ENCODE data around the gene GLRX3. TPM values are rescaled to one million over a fixed set of nuclear protein-coding genes. Genes with fewer than 3 reads are reported as not detected.

Gene GLRX3
- total and polyA plus RNA-seq, 12 donors, result 34.1 to 130 (median 65.5) TPM

GRCh38 chr10:130180416-130180815, 44.2 kb downstream of the GLRX3 start:
- ATAC-seq (no peak), DNase-seq (no peak)
- TF ChIP-seq, protein P1, sequence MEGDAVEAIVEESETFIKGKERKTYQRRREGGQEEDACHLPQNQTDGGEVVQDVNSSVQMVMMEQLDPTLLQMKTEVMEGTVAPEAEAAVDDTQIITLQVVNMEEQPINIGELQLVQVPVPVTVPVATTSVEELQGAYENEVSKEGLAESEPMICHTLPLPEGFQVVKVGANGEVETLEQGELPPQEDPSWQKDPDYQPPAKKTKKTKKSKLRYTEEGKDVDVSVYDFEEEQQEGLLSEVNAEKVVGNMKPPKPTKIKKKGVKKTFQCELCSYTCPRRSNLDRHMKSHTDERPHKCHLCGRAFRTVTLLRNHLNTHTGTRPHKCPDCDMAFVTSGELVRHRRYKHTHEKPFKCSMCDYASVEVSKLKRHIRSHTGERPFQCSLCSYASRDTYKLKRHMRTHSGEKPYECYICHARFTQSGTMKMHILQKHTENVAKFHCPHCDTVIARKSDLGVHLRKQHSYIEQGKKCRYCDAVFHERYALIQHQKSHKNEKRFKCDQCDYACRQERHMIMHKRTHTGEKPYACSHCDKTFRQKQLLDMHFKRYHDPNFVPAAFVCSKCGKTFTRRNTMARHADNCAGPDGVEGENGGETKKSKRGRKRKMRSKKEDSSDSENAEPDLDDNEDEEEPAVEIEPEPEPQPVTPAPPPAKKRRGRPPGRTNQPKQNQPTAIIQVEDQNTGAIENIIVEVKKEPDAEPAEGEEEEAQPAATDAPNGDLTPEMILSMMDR (IDR thresholded peaks at IDR 0.05), result no peak
- H3K27me3 ChIP-seq, result no peaks in the 10 kb centered on the region
- intact Hi-C loops (cut with DNase I), result loop anchor here in 1 of 10 donors (10.0 kb wide), 1 partner anchor 1604 kb away; no protein-coding TSS in a partner anchor
- H3K9me3 ChIP-seq, result no peaks in the 10 kb centered on the region
- H3K4me1 ChIP-seq, result peaks cover 0 to 9% (median 5%) of the 10 kb centered on the region in 9 donors
- H3K4me3 ChIP-seq, result no peak overlapping the region
- no peak overlapping the region for H3K27ac ChIP-seq
- 94 to 97% methylated on average over 1 of the region's 1 CpG for WGBS, 2 donors
- H3K36me3 ChIP-seq, result peaks cover 0 to 93% (median 35%) of the 10 kb centered on the region in 9 donors

DNA sequence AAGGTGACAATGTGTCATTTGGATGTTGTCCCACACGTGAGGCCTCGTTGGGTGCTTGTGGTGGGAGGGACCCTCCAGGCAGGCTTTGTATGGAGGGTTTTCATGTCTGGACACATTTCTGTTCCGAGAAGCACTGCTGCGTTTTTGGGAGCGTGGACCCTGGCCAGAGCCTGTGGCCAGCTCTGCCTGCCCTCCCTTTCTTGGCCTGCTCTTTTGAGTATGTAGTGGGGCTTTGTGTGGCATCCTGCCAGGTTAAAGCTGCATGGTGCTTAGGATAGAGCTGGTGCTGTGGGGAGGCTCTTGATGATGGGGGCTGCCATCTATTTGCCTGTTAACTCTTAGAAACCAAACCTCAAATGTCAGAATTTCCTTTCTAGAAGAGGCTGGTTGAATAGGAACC, 45.7 kb downstream of the GLRX3 start:
- ATAC-seq, result no peak
- TF ChIP-seq, protein P1 (IDR thresholded peaks at IDR 0.05), result no peak
- H3K9me3 ChIP-seq, result no peaks in the 10 kb centered on the region
- DNase-seq, result no peak
- intact Hi-C loops (cut with DNase I), result loop anchor here in 1 of 10 donors (10.0 kb wide), 1 partner anchor 1603 kb away; no protein-coding TSS in a partner anchor
- 62% methylated on average over 5 of the region's 5 CpGs for WGBS, 2 donors
- H3K36me3 ChIP-seq, result peaks cover 0 to 93% (median 33%) of the 10 kb centered on the region in 9 donors
- no peak overlapping the region for H3K4me3 ChIP-seq
- no peak overlapping the region for H3K27ac ChIP-seq
- peaks cover 0 to 9% (median 5%) of the 10 kb centered on the region in 9 donors for H3K4me1 ChIP-seq
- H3K27me3 ChIP-seq, result no peaks in the 10 kb centered on the region

DNA sequence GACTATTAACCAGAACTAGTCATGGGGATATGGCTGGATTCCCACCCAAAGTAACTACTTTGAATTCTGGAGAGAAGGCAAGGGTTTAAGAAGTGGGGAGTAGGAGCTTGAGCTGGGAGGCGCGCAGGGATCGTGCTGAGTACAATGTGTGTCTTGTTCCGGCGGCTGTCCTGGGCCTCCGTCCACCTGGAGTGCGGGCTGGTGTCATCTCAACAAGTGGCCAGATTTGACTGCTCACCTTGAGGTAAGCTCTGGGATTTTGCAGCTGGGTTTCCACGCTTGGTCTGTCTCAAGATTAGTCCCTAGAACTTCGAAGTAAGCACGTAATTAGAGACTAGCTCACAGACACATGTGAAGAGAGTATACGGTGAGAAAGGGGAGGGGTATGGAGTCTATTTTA, 49.4 kb downstream of the GLRX3 start:
- intact Hi-C loops (cut with DNase I), result loop anchor here in 3 of 10 donors (5.0 to 10.0 kb wide), 2 partner anchors 1599 to 1602 kb away; no protein-coding TSS in a partner anchor
- DNase-seq (no peak), ATAC-seq (no peak)
- Histone ChIP-seq H3K4me1 (peaks cover under 1 to 15% (median 7%) of the 10 kb centered on the region in 9 donors), H3K27me3 (peaks cover 0 to 7% (median 0%) of the 10 kb centered on the region in 7 donors), H3K4me3 (no peak overlapping the region), H3K27ac (no peak overlapping the region), H3K36me3 (peaks cover 0 to 76% (median 20%) of the 10 kb centered on the region in 9 donors), H3K9me3 (no peaks in the 10 kb centered on the region)
- 89% methylated on average over 11 of the region's 11 CpGs for WGBS, 2 donors
- TF ChIP-seq, protein P1 (IDR thresholded peaks at IDR 0.05), result no peak

DNA sequence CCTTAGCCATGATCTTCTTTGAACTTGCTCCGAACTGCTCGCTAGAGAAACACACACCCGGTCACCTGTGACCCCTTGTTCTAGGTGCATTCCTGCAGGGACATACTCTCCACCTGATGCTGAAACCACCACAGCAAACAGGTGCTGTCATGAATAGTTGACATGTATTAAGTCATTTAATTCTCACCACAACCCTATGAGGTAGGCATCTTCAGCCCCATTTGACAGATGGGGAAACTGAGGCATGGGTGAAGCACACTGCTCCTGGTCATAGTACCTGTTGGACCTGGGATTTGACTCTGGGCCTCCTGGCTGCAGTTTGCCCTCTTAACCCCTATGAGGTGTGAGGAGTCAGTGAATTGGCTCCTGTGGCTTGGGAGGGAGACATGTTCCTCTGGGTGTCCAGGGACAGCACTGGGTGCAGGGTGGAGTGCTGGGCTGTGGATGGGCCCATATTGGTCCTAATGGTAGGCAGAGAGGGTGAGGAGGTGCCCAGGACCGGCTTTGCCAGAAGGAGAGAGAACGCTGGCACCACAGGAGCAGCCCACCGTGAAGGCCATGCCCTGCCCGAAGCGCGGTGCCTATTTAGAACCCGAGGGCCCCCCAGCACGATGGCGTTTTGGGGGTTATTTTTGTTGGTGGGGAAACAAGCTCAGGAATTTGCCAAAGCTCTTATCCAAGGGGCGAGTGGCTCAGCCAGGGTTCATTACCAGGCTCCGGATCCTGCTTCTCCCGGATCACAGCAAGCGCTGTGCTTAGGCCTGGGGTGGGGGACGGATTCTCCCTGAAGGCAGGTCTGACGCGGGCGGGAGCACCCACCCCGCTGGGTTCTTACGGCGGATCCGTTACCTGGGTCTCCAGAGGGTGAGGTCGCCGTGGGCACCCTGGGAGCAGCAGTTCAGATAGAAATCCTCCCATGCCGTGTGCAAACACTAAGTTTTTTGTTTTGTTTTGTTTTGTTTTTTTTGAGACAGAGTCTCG, 52.3 kb downstream of the GLRX3 start:
- intact Hi-C loops (cut with DNase I), result loop anchor here in 3 of 10 donors (5.0 to 10.0 kb wide), 2 partner anchors 1596 to 1599 kb away; no protein-coding TSS in a partner anchor
- TF ChIP-seq, protein P1 (IDR thresholded peaks at IDR 0.05), result no peak

More for the DNA sequence above, 52.3 kb downstream of the GLRX3 start:
- ATAC-seq (no peak), DNase-seq (no peak)
- Histone ChIP-seq H3K27me3 (peaks cover 0 to 15% (median 0%) of the 10 kb centered on the region in 7 donors), H3K4me1 (peaks cover 3 to 13% (median 8%) of the 10 kb centered on the region in 9 donors), H3K27ac (no peak overlapping the region), H3K36me3 (peaks cover 0 to 47% (median 16%) of the 10 kb centered on the region in 9 donors), H3K4me3 (no peak overlapping the region), H3K9me3 (no peaks in the 10 kb centered on the region)
- 93 to 95% methylated on average over 28 of the region's 28 CpGs for WGBS, 2 donors

Measured in heart right ventricle (tissue), 16 donors.